ENCODE measurements around the gene TMEM198.

GRCh38 chr2:219545295-219545942 lies 1.6 kb downstream of the TMEM198 start:
- TF ChIP-seq POLR2A (IDR thresholded peaks at IDR 0.05; ENCODE audit: low read depth, low read length) (no peak), POLR2AphosphoS5 (IDR thresholded peaks at IDR 0.05; ENCODE audit: low read depth, low read length) (no peak)
